Endometrium (tissue), 2 donors: ENCODE data around the gene ATP5F1A.
"Not testable (repeated sequence)": the region's sequence is repeated elsewhere in the genome, so short reads cannot be mapped to it uniquely, and the experiment has no call there.

Experiments used
- FAIRE-seq: peaks from 2 replicates; lab custom pipeline; 2012; peaks lifted over from hg19 to GRCh38; lab: Jason Lieb, UNC
- donor health status: control.
- donor health status: control.

The ATP5F1A gene

GRCh38 chr18:46097801-46098615 is at the start of gene ATP5F1A:
Gene ATP5F1A (minus strand): TSS chr18:46098296. CDS start chr18:46098231, 65 bp downstream.
- no peak for FAIRE-seq

GRCh38 chr18:46141199-46141598 is 43.1 kb upstream of the ATP5F1A start:
- FAIRE-seq: no peak

- no peak for FAIRE-seq
Observed at GRCh38 chr18:46140173-46140572, 42.1 kb upstream of the ATP5F1A start.

- FAIRE-seq: no peak
Observed at GRCh38 chr18:46134920-46135675, 37.0 kb upstream of the ATP5F1A start.

GRCh38 chr18:46133534-46133933 is 35.4 kb upstream of the ATP5F1A start:
- no peak for FAIRE-seq

- not testable (repeated sequence) for FAIRE-seq
Observed at GRCh38 chr18:46130549-46130948, 32.5 kb upstream of the ATP5F1A start.

GRCh38 chr18:46130061-46130460 is 32.0 kb upstream of the ATP5F1A start:
- no peak for FAIRE-seq

- not testable (repeated sequence) for FAIRE-seq
Observed at GRCh38 chr18:46126625-46127024, 28.5 kb upstream of the ATP5F1A start.

GRCh38 chr18:46113751-46114150 is 15.7 kb upstream of the ATP5F1A start:
- FAIRE-seq: no peak

- no peak for FAIRE-seq
Observed at GRCh38 chr18:46110406-46110805, 12.3 kb upstream of the ATP5F1A start.

GRCh38 chr18:46109386-46109785 is 11.3 kb upstream of the ATP5F1A start:
- FAIRE-seq: no peak

GRCh38 chr18:46104128-46104911 is 6.2 kb upstream of the ATP5F1A start, which contains the start of gene HAUS1:
Gene HAUS1 (plus strand): TSS chr18:46104385. CDS start chr18:46104412, 27 bp downstream.
- peak; percentile 8 for FAIRE-seq

GRCh38 chr18:46099463-46099862 is 1.4 kb upstream of the ATP5F1A start:
- no peak for FAIRE-seq

GRCh38 chr18:46098616-46098933 is 479 bp upstream of the ATP5F1A start:
- FAIRE-seq: no peak

GRCh38 chr18:46097431-46097800 is 680 bp downstream of the ATP5F1A start:
- no peak for FAIRE-seq

GRCh38 chr18:46096651-46097300 is 1.3 kb downstream of the ATP5F1A start:
- FAIRE-seq: no peak

- no peak for FAIRE-seq
Observed at GRCh38 chr18:46095532-46095931, 2.6 kb downstream of the ATP5F1A start.

GRCh38 chr18:46088501-46088900 is 9.6 kb downstream of the ATP5F1A start:
- FAIRE-seq: not testable (repeated sequence)

GRCh38 chr18:46084431-46084830 is 13.7 kb downstream of the ATP5F1A start:
- no peak for FAIRE-seq

- FAIRE-seq: no peak
Observed at GRCh38 chr18:46080156-46080555, 17.9 kb downstream of the ATP5F1A start.

GRCh38 chr18:46079336-46079735 is 18.8 kb downstream of the ATP5F1A start:
- no peak for FAIRE-seq
